SJSA1 (cell line): ENCODE measurements around the gene BACH2. TPM values are rescaled to one million over a fixed set of nuclear protein-coding genes. Genes with fewer than 3 reads are reported as not detected.

Experiments
- DNase-seq, 2 experiments: peaks; one replicate each; pipeline ENCODE4 v3.0.0-alpha.2; 2015 to 2020; ENCODE audit warnings: low spot score in 2 of 2, low read depth in 1 of 2
- H3K27ac ChIP-seq: fragments of 250-450 bp; sonication (Bioruptor Pico); 2 replicates; pipeline ENCODE4 v1.5.1; 2020; ENCODE audit warnings: mild to moderate bottlenecking, moderate library complexity
- H3K27me3 ChIP-seq: fragments of 250-450 bp; sonication (Bioruptor Pico); replicated peaks from 2 replicates; pipeline ENCODE4 v1.5.1; 2020; ENCODE audit warnings: mild to moderate bottlenecking, moderate library complexity
- H3K36me3 ChIP-seq: fragments of 250-450 bp; sonication (Bioruptor Pico); 2 replicates; pipeline ENCODE4 v1.5.1; 2020; ENCODE audit warnings: mild to moderate bottlenecking
- H3K4me1 ChIP-seq: fragments of 250-450 bp; sonication (Bioruptor Pico); replicated peaks from 2 replicates; pipeline ENCODE4 v1.6.1; 2021; ENCODE audit warnings: mild to moderate bottlenecking
- H3K4me3 ChIP-seq: fragments of 250-450 bp; sonication (Bioruptor Pico); 2 replicates; pipeline ENCODE4 v1.5.1; 2020; ENCODE audit warnings: mild to moderate bottlenecking
- H3K9me3 ChIP-seq: fragments of 250-450 bp; sonication (Bioruptor Pico); replicated peaks from 2 replicates; pipeline ENCODE4 v1.5.1; 2020; ENCODE audit warnings: mild to moderate bottlenecking
- total RNA-seq: library from RNA; depleted of rRNA; stranded (reverse); fragments of >200 nt; shearing (Covaris generic); gene quantifications from 2 replicates; pipeline ENCODE4 v1.2.3, GENCODE V29; 2014

BACH2 gene
- total RNA-seq, 1 experiment from 2014 or later, result 1.3 TPM

GRCh38 chr6:90233213-90233612 lies 63.4 kb downstream of the BACH2 start:
- Histone ChIP-seq H3K27ac (no peak overlapping the region), H3K4me1 (no peaks in the 10 kb centered on the region), H3K9me3 (no peaks in the 10 kb centered on the region), H3K36me3 (no peaks in the 10 kb centered on the region), H3K27me3 (no peaks in the 10 kb centered on the region), H3K4me3 (no peak overlapping the region)
- no peak for DNase-seq

GRCh38 chr6:90231798-90232197 lies 64.8 kb downstream of the BACH2 start:
- H3K27ac ChIP-seq, result no peak overlapping the region
- H3K36me3 ChIP-seq, result no peaks in the 10 kb centered on the region
- H3K4me1 ChIP-seq, result peaks cover 11% of the 10 kb centered on the region
- no peak overlapping the region for H3K4me3 ChIP-seq
- H3K27me3 ChIP-seq, result no peaks in the 10 kb centered on the region
- H3K9me3 ChIP-seq, result no peaks in the 10 kb centered on the region
- DNase-seq, result no peak

- DNase-seq, result no peak
- H3K4me1 ChIP-seq, result peaks cover 16% of the 10 kb centered on the region
- H3K4me3 ChIP-seq, result no peak overlapping the region
- H3K36me3 ChIP-seq, result no peaks in the 10 kb centered on the region
- H3K27ac ChIP-seq, result no peak overlapping the region
- H3K27me3 ChIP-seq, result no peaks in the 10 kb centered on the region
- H3K9me3 ChIP-seq, result no peaks in the 10 kb centered on the region
Measured at GRCh38 chr6:90231308-90231707, 65.3 kb downstream of the BACH2 start.

- no peak overlapping the region for H3K4me3 ChIP-seq
- DNase-seq, result no peak
- H3K27me3 ChIP-seq, result no peaks in the 10 kb centered on the region
- H3K4me1 ChIP-seq, result peaks cover 22% of the 10 kb centered on the region
- no peaks in the 10 kb centered on the region for H3K36me3 ChIP-seq
- H3K27ac ChIP-seq, result no peak overlapping the region
- no peaks in the 10 kb centered on the region for H3K9me3 ChIP-seq
Measured at GRCh38 chr6:90230548-90231215, 66.0 kb downstream of the BACH2 start.

- Histone ChIP-seq H3K27me3 (no peaks in the 10 kb centered on the region), H3K9me3 (no peaks in the 10 kb centered on the region), H3K4me1 (peaks cover 22% of the 10 kb centered on the region), H3K36me3 (no peaks in the 10 kb centered on the region), H3K4me3 (no peak overlapping the region), H3K27ac (no peak overlapping the region)
- DNase-seq, result no peak
Measured at GRCh38 chr6:90229331-90230010, 67.2 kb downstream of the BACH2 start.

- no peaks in the 10 kb centered on the region for H3K36me3 ChIP-seq
- H3K27me3 ChIP-seq, result no peaks in the 10 kb centered on the region
- H3K4me3 ChIP-seq, result no peak overlapping the region
- H3K27ac ChIP-seq, result peak overlapping the region; percentile 46
- DNase-seq, result no peak
- H3K9me3 ChIP-seq, result no peaks in the 10 kb centered on the region; the same call in 1 of the 2 replicates
- H3K4me1 ChIP-seq, result peaks cover 24% of the 10 kb centered on the region
Measured at GRCh38 chr6:90227673-90228072, 69.0 kb downstream of the BACH2 start.

- Histone ChIP-seq H3K36me3 (no peaks in the 10 kb centered on the region), H3K4me3 (no peak overlapping the region), H3K27me3 (no peaks in the 10 kb centered on the region), H3K9me3 (no peaks in the 10 kb centered on the region; the same call in 1 of the 2 replicates), H3K27ac (peak overlapping the region; percentile 46), H3K4me1 (peaks cover 28% of the 10 kb centered on the region)
- peak in 1 of 2 experiments; percentile 29 for DNase-seq
Measured at GRCh38 chr6:90227213-90227612, 69.4 kb downstream of the BACH2 start.

- Histone ChIP-seq H3K4me3 (no peak overlapping the region), H3K27me3 (no peaks in the 10 kb centered on the region), H3K4me1 (peaks cover 29% of the 10 kb centered on the region), H3K27ac (peak overlapping the region; percentile 48), H3K9me3 (no peaks in the 10 kb centered on the region; the same call in 1 of the 2 replicates), H3K36me3 (no peaks in the 10 kb centered on the region)
- peak in 1 of 2 experiments; percentile 42 for DNase-seq
Measured at GRCh38 chr6:90226257-90226656, 70.4 kb downstream of the BACH2 start.

- no peak overlapping the region for H3K4me3 ChIP-seq
- DNase-seq, result no peak
Measured at GRCh38 chr6:90224196-90224595, 72.4 kb downstream of the BACH2 start.

GRCh38 chr6:90222724-90223198 lies 73.9 kb downstream of the BACH2 start:
- DNase-seq, result no peak
- H3K27me3 ChIP-seq, result no peaks in the 10 kb centered on the region
- no peak overlapping the region for H3K27ac ChIP-seq
- no peak overlapping the region for H3K4me3 ChIP-seq
- no peaks in the 10 kb centered on the region; the same call in 1 of the 2 replicates for H3K9me3 ChIP-seq
- H3K36me3 ChIP-seq, result no peaks in the 10 kb centered on the region
- peaks cover 56% of the 10 kb centered on the region for H3K4me1 ChIP-seq

More at GRCh38 chr6:90224196-90224595, 72.4 kb downstream of the BACH2 start:
- no peaks in the 10 kb centered on the region for H3K27me3 ChIP-seq
- no peak overlapping the region for H3K27ac ChIP-seq
- no peaks in the 10 kb centered on the region; the same call in 1 of the 2 replicates for H3K9me3 ChIP-seq
- H3K4me1 ChIP-seq, result peaks cover 46% of the 10 kb centered on the region
- no peaks in the 10 kb centered on the region for H3K36me3 ChIP-seq

- Histone ChIP-seq H3K27me3 (no peaks in the 10 kb centered on the region), H3K4me3 (no peak overlapping the region), H3K9me3 (no peaks in the 10 kb centered on the region; the same call in 1 of the 2 replicates), H3K27ac (no peak overlapping the region), H3K36me3 (no peaks in the 10 kb centered on the region), H3K4me1 (peaks cover 54% of the 10 kb centered on the region)
- DNase-seq, result no peak
Measured at GRCh38 chr6:90222008-90222407, 74.6 kb downstream of the BACH2 start.

- H3K36me3 ChIP-seq, result no peaks in the 10 kb centered on the region
- no peak for DNase-seq
- no peak overlapping the region for H3K27ac ChIP-seq
- H3K27me3 ChIP-seq, result no peaks in the 10 kb centered on the region
- peaks cover 54% of the 10 kb centered on the region for H3K4me1 ChIP-seq
- H3K4me3 ChIP-seq, result no peak overlapping the region
- no peaks in the 10 kb centered on the region; the same call in 1 of the 2 replicates for H3K9me3 ChIP-seq
Measured at GRCh38 chr6:90221403-90221802, 75.2 kb downstream of the BACH2 start.

GRCh38 chr6:90220273-90220672 lies 76.4 kb downstream of the BACH2 start:
- H3K4me3 ChIP-seq, result no peak overlapping the region
- no peaks in the 10 kb centered on the region for H3K36me3 ChIP-seq
- peak in 1 of 2 experiments; percentile 18 for DNase-seq
- H3K27ac ChIP-seq, result peak overlapping the region; percentile 98
- peaks cover 56% of the 10 kb centered on the region for H3K4me1 ChIP-seq
- H3K27me3 ChIP-seq, result no peaks in the 10 kb centered on the region
- H3K9me3 ChIP-seq, result no peaks in the 10 kb centered on the region; the same call in 1 of the 2 replicates
